Measurements from ENCODE around the gene CCNH.
A peak's percentile ranks its signal among the peaks of the same experiment; 100 is the strongest.

CCNH gene

GRCh38 chr5:87347841-87348240, 64.9 kb downstream of the CCNH start:
- TF ChIP-seq EZH2phosphoT487 (IDR thresholded peaks at IDR 0.05; ENCODE audit: low read depth), result no peak
- TF ChIP-seq CTCF (IDR thresholded peaks at IDR 0.05; ENCODE audit: low read depth, low read length), result no peak
- Histone ChIP-seq H3K79me2 (ENCODE audit: low read length) (no peaks in the 10 kb centered on the region), H3K27me3 (ENCODE audit: low read depth, low read length) (no peaks in the 10 kb centered on the region), H3K9ac (ENCODE audit: low read length) (no peak overlapping the region), H4K20me1 (ENCODE audit: insufficient read depth, low read length) (no peaks in the 10 kb centered on the region), H3K4me1 (ENCODE audit: low read length) (peaks cover 17% of the 10 kb centered on the region), H3K27ac (ENCODE audit: low read length) (no peak overlapping the region), H3K4me2 (ENCODE audit: low read length) (peak overlapping the region; percentile 36), H3K36me3 (replicated peaks; ENCODE audit: low read depth, low read length) (no peaks in the 10 kb centered on the region), H2AFZ (ENCODE audit: low read depth, low read length) (no peak overlapping the region), H3K4me3 (ENCODE audit: low read length) (no peak overlapping the region), H3K9me3 (ENCODE audit: insufficient read depth, low read length) (no peaks in the 10 kb centered on the region)

GRCh38 chr5:87347272-87347671, 65.5 kb downstream of the CCNH start:
- Histone ChIP-seq H3K9me3 (ENCODE audit: insufficient read depth, low read length) (no peaks in the 10 kb centered on the region), H3K36me3 (replicated peaks; ENCODE audit: low read depth, low read length) (no peaks in the 10 kb centered on the region), H3K79me2 (ENCODE audit: low read length) (no peaks in the 10 kb centered on the region), H3K27ac (ENCODE audit: low read length) (no peak overlapping the region), H3K4me1 (ENCODE audit: low read length) (peaks cover 17% of the 10 kb centered on the region), H3K9ac (ENCODE audit: low read length) (no peak overlapping the region), H3K4me2 (ENCODE audit: low read length) (peak overlapping the region; percentile 36), H3K4me3 (ENCODE audit: low read length) (no peak overlapping the region), H3K27me3 (ENCODE audit: low read depth, low read length) (no peaks in the 10 kb centered on the region), H4K20me1 (ENCODE audit: insufficient read depth, low read length) (no peaks in the 10 kb centered on the region), H2AFZ (ENCODE audit: low read depth, low read length) (no peak overlapping the region)
- TF ChIP-seq CTCF (IDR thresholded peaks at IDR 0.05; ENCODE audit: low read depth, low read length), result no peak
- no peak for TF ChIP-seq EZH2phosphoT487 (IDR thresholded peaks at IDR 0.05; ENCODE audit: low read depth)
